HG02970 (cell line): ENCODE results near the gene CAPG.
A peak's percentile ranks its signal among the peaks of the same experiment; 100 is the strongest.

Source experiments
- ATAC-seq: cut with Tn5 transposase; IDR thresholded peaks from one replicate; pipeline ENCODE4 v1.9.1; 2021; ENCODE audit warnings: mild to moderate bottlenecking, moderate library complexity, moderate number of reproducible peaks; ENCODE audit not compliant: unreplicated experiment, low FRiP score

The CAPG gene

DNA sequence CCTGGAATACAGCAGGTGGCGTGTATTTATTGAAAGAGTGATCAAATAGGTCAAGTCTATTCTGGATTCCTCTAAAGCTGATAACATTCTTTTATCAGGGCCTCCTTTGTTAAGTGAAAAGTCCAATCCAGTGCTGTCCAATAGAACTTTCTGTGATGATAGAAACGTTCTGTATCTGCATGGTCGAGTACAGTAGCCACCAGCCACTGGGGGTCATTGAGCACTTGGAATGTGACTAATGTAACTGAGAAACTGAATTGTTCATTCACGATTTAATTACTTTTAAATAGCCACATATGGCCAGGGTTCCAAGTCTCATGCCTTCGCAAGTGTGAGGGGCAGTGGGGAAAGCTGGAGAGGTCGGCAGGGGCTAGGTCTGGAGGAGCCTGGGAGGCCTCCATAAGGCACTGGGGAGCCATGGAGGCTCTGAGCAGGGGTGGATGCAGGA is 28.9 kb upstream of the CAPG start:
- ATAC-seq: no peak

DNA sequence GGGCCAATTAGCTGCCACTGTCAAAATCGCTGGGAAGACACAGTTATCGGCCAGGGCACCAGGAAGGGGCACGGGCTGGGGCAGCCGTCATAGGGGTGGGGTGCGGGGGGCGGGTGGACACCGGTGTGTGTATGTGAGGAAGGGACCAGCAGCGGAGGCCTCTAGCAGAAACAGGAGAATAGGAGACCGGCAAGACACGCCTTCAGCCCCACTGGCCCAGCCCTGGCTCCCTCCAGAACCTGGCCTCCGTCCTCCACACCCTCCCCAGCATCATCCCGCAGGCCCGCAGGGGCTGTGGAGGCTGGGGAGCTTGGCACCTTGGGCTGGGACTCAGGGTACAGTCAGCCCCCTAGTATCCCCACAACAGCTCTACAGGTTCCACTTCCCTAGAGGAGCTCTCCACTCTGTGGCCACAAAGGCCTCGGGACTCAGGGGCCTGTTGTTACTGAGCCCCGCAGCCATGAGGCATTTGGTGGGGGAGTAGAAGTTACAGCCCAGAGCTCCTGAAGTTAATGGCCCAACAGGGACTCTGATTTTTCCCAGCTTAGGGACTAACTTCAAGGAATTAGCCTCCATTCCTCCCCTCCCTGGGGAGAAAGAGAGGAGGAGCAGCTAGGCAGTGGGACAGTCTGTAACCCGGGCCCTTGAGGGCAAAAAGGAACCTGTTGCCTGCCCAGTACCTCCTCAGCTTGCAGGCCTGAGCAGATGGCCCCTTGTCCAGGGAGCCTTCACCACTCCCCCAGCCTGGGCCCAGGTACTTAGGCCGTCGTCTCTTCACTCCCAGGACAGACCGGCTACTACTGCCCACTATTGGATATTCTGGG is 28.2 kb upstream of the CAPG start:
- no peak for ATAC-seq

DNA sequence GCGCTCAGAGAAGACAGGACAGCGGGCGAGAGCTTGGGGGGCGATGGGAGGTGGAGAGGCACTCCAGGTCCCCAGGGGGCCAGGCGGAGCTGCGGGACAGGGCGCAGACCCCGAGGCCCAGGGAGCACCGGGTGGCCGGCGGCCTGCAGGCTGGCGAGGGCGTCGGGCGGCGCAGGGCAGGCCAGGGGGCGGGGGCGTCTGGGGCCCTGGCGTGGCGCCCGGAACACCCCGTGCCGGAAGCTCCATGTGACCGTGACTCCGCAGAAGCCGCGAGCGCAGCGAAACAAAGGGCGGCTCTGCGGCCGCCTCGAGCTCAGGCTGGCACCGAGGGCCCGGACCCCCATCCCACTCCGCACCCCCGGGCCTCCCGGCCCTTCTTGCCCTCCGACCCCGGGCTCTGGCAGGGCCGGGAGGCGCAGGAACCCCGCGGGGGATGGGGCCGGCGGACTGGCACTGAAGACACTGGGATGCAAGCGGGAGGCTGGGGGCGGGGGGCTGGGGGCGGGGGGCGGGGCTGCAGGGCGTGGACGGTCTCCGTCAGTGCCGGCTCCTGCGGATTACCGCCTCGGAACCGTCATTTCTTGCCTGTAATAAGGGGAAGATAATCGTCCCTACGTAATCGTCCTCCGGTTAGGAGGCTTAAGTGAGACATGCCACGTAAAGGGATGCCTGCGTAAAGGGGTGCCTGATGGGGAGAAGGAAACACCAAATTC is 27.5 kb upstream of the CAPG start:
- ATAC-seq: peak; percentile 65

DNA sequence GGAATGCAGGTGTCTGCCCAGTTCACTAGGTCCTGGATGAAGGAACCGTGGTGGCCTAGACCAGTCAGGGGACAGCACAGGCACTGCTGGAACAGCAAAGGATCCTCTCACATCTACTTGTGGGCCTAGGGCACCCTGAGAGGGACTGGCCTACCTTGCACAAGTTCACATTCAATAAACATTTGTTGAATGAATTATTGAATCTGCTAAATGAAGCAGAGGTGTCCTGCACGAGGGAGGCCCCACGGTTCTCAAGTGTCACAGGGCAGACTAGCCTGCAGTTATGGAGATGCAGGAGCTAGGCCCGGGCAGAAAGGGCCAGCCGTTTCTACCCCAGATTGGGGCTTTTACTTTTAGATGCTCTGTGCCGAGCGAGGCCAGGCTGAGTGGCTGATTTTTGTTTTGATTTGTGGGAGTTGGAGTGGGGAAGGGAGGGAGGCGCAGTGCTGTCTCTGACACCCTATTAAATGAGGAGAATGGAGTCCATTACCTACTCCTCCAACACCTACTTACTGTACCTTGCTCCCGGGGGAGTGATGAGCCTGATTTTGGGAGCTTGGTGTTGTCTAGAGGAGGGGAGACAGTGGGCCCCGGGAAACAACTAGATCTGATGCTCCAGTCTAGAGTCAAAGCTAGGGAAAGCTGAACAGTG is 26.8 kb upstream of the CAPG start:
- no peak for ATAC-seq

DNA sequence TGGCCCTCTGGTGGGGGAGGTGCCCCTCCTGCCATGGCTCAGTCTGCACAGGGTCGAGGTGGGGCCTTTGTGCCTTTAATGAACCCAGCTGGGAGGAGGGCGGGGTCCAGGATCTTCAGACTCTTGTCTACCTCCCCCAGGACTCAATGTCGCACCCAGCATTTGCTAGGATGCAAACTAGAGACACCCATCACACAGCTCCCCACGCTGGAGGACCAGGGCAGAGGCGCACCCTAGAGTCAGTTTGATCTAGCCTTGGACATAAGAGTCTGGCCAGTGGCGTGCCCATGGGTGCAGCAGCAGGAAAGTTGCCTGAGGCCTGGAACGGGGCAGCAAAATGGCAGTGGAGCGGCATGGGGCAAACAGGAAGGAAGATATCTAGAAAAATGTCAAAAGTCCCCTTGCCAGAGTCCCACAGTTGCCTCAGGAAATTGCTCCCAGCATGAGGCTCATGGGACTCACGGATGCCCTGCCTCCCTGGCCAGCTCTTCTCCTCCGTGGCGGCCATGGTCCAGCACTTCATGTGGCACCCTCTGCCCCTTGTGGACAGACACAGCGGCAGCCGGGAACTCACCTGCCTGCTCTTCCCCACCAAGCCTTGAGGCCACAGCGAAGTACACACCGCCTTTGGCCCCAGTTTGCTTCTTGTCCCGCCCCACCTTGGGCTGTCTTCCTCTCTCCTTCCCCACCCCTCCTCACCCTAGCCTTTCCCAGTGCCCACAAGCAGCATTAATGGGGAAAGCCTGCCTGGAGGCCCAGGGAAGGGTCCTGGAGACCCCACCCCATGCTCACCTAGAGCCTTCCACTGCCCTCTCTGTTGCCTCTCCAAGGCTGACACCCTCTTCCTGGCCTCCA is 26.0 kb upstream of the CAPG start:
- no peak for ATAC-seq

DNA sequence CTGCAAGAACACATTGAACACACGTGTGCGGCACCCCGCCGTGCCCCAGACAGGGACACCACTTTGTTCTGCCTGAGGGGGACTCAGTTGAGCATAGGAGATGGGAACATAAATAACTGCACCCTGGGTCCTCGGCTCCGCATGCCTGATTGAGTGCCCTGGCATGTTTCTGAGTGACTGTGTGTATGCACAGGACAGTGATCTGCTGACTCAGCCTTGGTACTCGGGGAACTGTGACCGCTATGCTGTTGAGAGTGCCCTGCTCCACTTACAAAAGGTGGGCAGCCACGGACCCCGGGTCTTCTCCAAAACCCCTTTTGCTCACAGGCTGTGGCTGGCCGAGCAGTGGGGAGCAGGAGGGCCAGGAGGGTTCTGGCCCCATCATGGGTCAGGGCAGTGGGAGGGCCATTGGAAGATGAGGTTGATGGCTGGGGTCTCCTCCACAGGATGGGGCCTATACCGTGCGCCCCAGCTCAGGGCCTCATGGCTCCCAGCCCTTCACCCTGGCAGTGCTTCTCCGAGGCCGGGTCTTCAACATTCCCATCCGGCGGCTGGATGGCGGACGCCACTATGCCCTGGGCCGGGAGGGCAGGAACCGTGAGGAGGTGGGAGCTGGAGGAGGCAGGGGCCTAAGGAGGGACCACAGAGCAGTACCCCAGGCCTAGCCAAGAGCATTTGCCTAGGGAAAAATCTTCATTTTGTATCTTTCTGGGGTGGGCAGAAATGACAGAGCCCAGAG is 25.2 kb upstream of the CAPG start:
- no peak for ATAC-seq

DNA sequence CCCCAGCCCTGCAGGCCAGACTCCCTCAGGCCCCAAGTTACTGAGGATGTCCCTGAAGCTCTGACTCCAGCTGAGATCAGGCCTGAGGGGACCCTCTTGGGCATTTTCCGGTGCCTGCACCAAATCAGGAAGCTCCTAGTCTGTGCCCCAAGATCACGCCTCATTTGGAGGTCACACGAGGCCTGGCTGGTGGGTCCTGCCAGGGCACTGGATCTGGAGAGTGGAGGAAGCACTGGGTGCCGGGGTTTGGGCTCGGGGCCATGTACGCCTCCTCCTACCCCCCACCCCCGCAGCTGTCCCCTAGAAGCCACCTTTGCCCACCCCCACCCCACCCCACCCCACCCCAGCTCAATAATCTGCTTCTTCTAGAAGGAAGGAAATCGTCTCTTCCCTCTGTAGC is 24.5 kb upstream of the CAPG start:
- ATAC-seq: no peak

DNA sequence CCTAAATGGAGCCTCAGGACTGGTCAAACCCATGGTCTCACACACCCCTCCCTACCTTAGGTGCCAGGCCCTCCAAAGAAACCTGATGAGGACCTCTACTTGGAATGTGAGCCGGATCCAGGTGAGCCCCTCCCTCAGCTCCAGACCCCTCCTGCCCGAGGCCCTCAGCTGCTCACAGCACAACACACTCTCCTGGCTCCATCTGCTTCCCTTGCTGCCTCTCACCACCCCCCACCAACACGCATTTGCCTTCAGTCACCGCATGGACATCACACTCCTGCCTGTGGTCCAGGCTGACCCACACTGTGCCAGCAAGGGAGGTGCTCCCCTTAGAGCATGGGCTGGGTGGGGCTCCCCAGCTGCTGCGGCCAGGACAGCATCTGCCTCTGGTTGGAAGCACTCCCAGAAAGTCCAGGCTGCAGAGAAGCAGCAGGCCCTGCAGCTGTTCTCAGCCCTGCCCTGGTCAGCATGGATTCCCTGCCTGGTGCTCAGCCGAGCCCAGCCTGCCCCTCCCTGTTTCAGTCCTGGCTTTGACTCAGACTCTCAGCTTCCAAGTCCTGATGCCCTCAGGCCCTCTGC is 23.4 kb upstream of the CAPG start:
- ATAC-seq: no peak

DNA sequence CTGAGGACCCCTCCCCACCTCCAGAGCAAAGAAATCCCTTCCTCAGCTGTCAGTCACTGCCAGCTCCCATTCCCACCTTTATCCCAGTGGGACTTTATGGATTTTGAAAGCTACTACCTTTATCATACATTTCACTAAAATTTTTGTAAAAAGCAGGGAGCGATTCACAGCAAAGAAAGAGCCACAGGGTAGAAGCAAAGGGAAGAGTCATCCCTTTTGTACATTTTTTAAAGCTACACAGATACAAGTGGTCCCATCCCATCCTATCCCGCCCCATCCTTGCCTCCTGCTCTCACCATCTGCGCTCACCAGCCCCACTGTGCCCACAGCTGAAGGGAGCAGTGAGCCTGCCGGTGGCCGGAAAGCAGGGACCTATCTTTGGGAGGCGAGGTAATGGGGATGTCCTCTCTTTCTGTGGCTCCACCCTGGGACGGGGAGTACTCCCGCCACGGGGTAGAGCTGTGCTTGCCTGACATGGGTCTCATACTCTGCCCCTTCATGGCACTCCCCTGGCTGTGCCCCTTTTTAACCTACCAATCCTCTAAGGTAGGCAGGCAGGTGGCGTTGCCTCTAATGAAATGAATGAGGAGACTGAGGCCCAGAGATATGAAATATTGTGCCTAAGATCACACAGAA is 21.5 kb upstream of the CAPG start:
- no peak for ATAC-seq

DNA sequence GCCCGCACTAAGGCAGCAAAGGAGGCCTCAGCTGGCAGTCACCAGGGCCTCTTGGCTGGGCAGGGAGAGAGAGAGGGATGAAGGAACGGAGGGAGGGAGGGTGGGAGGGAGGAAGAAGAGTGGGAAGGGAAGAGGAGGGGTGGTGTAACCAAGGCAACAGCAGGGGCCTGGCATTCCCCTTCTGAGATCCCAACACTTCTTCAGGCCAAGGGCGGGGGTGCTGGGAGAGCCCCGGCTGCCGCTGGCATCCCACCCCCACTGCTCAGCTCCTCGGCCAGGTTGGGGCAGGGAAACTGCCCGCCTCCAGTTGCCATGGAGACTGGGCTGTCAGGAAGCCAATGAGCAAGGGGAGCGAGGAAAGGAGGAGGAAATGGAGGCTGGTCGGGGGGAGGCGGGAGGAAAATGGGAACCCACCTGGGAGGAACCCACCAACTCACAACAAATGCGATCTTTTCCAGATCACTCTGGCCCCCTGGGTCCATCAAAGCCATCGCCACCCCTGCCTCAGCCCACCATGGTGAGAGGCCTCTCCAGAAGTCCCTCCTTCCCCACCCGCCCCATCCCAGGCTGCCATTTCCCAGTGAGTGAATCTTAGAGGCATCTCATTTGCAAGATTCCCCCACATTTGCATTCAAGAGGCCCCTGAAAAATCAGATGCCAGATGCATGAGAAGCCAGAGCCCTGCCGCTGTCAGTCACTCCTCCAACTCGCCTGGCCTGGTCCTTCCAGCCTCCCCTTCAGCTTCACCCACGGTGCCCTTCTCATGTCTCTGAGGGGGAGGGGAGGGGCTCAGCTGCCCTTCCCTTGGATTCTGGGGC is 20.8 kb upstream of the CAPG start:
- no peak for ATAC-seq

DNA sequence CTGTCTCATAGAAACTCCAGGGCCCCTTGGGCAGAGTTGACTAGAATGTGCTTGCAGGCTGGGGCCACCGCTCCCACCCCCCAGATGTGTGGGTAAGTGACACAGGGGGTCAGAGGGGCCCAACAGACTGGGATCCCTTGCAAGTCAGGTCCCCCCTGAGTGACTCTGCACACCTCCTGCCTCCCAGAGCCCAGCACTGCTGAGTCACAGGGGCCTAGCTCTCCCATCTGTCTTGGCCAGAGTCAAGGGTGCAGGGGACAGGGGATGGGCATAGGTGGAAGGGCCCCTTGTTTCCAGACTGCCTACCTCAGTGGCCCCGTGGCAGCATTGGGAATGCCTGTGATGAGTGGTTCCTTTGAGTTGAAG is 19.7 kb upstream of the CAPG start:
- no peak for ATAC-seq

DNA sequence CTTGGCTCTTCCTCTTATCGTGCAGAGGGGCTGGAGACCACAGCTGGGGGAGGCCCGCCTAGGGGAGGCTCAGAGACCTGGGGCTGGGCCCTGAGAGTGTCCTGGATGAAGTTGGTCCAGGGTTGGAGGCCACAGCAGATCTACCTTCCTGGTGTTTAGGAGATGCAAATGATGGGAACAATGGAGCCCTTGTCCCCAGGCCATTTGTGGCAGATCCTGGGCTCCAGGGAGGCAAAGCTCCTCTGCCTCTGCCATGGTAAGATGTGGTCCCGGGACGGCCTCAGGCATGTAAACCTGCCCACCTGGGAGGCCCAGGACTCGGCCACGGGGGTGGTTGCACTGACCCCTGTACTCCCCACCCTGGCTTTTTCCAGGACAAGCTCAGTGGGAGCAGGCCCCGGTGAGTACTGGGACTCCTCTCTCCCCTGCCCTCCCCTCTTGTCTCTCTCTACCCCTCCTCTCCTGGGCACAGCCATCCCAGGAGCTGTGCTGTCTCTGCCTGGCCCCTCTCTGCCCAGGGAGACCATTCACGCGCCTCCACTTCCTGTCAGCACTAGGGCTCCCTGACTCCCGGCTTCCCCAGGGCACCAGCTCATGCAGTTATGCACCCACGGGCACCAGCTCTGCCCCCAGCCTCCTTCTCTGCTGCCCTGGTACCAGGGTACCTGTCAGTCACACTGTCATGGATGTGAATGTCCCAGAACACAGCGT is 19.2 kb upstream of the CAPG start:
- no peak for ATAC-seq

DNA sequence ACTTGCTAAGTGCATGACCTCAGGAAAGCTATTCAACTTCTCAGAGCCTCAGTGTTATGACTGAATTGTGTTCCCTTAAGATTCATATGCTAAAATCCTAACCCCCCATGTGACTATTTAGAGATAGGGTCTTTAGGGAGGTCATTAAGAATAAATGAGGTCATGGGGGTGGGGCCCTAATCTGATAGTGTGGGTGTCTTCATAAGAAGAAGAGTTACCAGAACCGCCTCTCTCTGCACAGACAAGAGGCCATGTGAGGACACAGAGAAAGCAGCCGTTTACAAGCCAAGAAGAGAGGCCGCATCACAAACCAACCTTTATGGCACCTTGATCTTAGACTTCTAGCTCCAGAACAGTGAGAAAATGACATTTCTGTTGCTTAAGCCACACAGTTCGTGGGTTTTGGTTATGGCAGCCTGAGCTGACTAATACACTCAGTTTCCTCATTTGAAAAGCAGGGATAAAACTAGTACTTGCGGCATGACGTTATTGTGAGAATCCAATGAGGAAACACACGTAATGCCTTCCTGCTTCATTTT is 18.2 kb upstream of the CAPG start:
- ATAC-seq: no peak

DNA sequence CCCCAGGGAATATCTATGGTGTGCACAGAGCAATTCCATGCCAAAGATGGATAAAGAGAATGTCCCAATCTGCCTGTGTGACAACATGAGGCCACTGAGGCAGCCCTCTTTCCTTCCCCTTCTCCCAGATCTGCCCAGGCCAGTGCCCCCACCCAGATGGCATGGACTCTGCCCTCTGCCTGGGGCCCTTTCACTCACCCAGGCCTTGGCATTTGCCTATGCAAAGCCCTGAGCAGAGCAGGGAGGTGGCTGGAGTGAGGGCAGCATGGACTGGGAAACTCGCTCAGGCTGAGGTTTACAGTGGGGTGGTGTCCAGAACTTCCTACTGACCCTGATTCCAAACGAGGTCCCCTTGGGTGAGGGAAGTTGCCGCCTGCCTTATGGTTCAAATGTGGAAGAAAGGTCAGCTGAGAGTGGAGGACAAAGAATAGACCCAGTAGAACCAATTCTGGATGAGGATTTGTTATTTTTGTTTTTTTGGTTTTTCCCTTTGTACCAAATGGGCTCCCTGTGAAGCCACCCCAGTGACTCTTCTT is 17.2 kb upstream of the CAPG start:
- ATAC-seq: no peak

DNA sequence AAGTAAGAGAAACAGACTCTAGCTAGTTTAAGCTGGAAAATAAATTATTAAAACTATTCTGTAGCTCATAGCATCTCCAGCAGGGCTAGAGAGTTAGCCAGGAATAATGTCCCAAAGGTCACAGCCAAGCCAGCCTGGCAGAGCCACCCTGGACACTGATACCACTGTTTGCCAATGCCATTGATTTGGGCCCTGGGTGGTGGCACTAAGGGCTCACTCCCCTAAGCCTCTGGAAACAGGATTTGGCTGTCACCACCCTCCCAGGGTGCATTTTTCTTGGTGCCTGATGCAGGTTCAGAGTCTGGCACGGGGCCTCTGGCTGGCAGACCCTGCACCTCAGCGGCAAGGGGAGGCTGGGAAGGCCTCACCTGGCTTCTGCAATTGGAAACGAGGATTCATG is 15.4 kb upstream of the CAPG start:
- no peak for ATAC-seq

DNA sequence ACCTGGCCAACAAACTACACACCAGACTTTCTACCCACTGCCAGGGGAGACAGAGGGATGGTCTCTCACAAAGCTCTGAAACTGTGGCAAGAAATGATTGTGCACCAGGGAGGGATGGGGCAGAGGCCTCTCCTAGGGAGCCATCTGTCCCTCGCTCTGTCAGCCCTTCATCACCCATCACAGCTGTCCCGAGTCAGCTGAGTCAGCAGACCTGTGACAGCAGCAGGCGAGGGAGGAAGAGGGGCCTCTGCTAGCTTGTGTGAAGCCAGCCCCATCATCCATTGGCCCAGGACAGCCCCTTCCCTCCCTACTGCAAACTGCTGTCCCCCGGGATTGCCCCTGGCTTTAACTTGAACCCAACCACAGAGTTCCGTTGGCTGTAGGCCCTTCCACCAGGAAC is 13.4 kb upstream of the CAPG start:
- no peak for ATAC-seq

DNA sequence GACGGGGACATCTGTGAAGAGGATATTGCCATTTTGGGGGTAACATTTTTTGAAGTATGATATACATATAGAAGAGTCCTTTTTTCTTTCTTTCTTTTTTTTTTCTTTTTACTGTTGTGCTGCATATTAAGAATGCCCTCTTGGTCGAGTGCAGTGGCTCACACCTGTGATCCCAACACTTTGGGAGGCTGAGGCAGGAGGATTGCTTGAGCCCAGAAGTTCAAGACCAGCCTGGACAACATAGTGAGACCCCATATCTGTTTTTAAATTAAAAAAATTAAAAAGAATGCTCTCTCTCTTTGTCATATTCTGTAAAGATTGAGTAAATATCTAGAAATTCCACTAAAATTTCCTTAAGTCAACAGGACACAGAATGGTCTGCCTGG is 11.9 kb upstream of the CAPG start:
- ATAC-seq: no peak
